SKM-1 treated with dmso at 0.1 percent for 144 hours (cell line): Measurements from ENCODE around the gene VSX1.
A peak's percentile ranks its signal among the peaks of the same experiment; 100 is the strongest.

ENCODE experiments used
- DNase-seq: peaks from one replicate; lab custom pipeline; 2025; ENCODE audit not compliant: unreplicated experiment; lab: John Stamatoyannopoulos, UW

Gene VSX1

GRCh38 chr20:25066386-25066785 is 15.6 kb downstream of the VSX1 start:
- no peak for DNase-seq

- DNase-seq = peak; percentile 45
Measured at GRCh38 chr20:25065625-25066338, 16.2 kb downstream of the VSX1 start.

- DNase-seq = no peak
Measured at GRCh38 chr20:25065072-25065624, 16.8 kb downstream of the VSX1 start.

GRCh38 chr20:25064561-25065071 is 17.3 kb downstream of the VSX1 start:
- no peak for DNase-seq

GRCh38 chr20:25063981-25064380 is 18.0 kb downstream of the VSX1 start:
- no peak for DNase-seq

- no peak for DNase-seq
Measured at GRCh38 chr20:25063546-25063945, 18.4 kb downstream of the VSX1 start.

- no peak for DNase-seq
Measured at GRCh38 chr20:25062841-25063240, 19.1 kb downstream of the VSX1 start.

GRCh38 chr20:25061821-25062530 is 20.0 kb downstream of the VSX1 start:
- no peak for DNase-seq

GRCh38 chr20:25061103-25061799 is 20.7 kb downstream of the VSX1 start:
- DNase-seq = no peak

GRCh38 chr20:25059866-25060465 is 22.0 kb downstream of the VSX1 start:
- no peak for DNase-seq

- no peak for DNase-seq
Measured at GRCh38 chr20:25058847-25059810, 22.8 kb downstream of the VSX1 start.

GRCh38 chr20:25058051-25058846 is 23.7 kb downstream of the VSX1 start, which contains the start of gene ACSS1:
Gene ACSS1 (minus strand): TSS chr20:25058139. CDS start chr20:25058102, 37 bp downstream.
- no peak for DNase-seq

GRCh38 chr20:25057234-25058050 is 24.5 kb downstream of the VSX1 start:
- DNase-seq = peak; percentile 32

- no peak for DNase-seq
Measured at GRCh38 chr20:25056690-25057233, 25.2 kb downstream of the VSX1 start.

GRCh38 chr20:25055711-25056495 is 26.0 kb downstream of the VSX1 start:
- no peak for DNase-seq

GRCh38 chr20:25054995-25055629 is 26.8 kb downstream of the VSX1 start:
- no peak for DNase-seq
